A172 (cell line): ENCODE results near the gene TRPM2. TPM values are rescaled to one million over a fixed set of nuclear protein-coding genes. Genes with fewer than 3 reads are reported as not detected.

Experiments used
- DNase-seq: peaks from one replicate; pipeline ENCODE4 v3.0.0-alpha.2; 2015; ENCODE audit warnings: low spot score
- total RNA-seq: library from RNA; depleted of rRNA; stranded (reverse); fragments of >200 nt; shearing (Covaris generic); gene quantifications from 2 replicates; pipeline ENCODE4 v1.2.3, GENCODE V29; 2014

Gene TRPM2
- total RNA-seq, 1 experiment from 2014 or later, result 1.9 TPM

- DNase-seq, result no peak
Measured at GRCh38 chr21:44429894-44430293, 76.5 kb downstream of the TRPM2 start.

- no peak for DNase-seq
Measured at GRCh38 chr21:44431300-44431699, 77.9 kb downstream of the TRPM2 start.

GRCh38 chr21:44432841-44433790 is 79.7 kb downstream of the TRPM2 start:
- DNase-seq, result no peak

- DNase-seq, result no peak
Measured at GRCh38 chr21:44433791-44434567, 80.6 kb downstream of the TRPM2 start.

- no peak for DNase-seq
Measured at GRCh38 chr21:44434568-44434925, 81.1 kb downstream of the TRPM2 start.

GRCh38 chr21:44434936-44435635 is 81.7 kb downstream of the TRPM2 start:
- no peak for DNase-seq

GRCh38 chr21:44436111-44436611 is 82.7 kb downstream of the TRPM2 start:
- DNase-seq, result no peak

- no peak for DNase-seq
Measured at GRCh38 chr21:44436958-44437357, 83.5 kb downstream of the TRPM2 start.

- no peak for DNase-seq
Measured at GRCh38 chr21:44437371-44437695, 83.9 kb downstream of the TRPM2 start.

GRCh38 chr21:44437696-44438431 is 84.4 kb downstream of the TRPM2 start:
- DNase-seq, result no peak

GRCh38 chr21:44438531-44439210 is 85.2 kb downstream of the TRPM2 start:
- no peak for DNase-seq

- DNase-seq, result no peak
Measured at GRCh38 chr21:44439211-44439600, 85.8 kb downstream of the TRPM2 start.

GRCh38 chr21:44440241-44441040 is 87.0 kb downstream of the TRPM2 start:
- no peak for DNase-seq

- no peak for DNase-seq
Measured at GRCh38 chr21:44441041-44441400, 87.6 kb downstream of the TRPM2 start.

- DNase-seq, result no peak
Measured at GRCh38 chr21:44441581-44442265, 88.3 kb downstream of the TRPM2 start.

GRCh38 chr21:44442266-44443125 is 89.1 kb downstream of the TRPM2 start:
- DNase-seq, result no peak

- DNase-seq, result no peak
Measured at GRCh38 chr21:44443291-44443890, 90.0 kb downstream of the TRPM2 start.

- no peak for DNase-seq
Measured at GRCh38 chr21:44443891-44444285, 90.5 kb downstream of the TRPM2 start.
